Tibial artery (tissue), 4 donors: Measurements from ENCODE around the gene KCNMA1.

Source experiments
- DNase-seq, 2 donors: peaks; one replicate each; pipeline ENCODE4 v3.0.0-alpha.2; 2019
- H3K27ac ChIP-seq, 2 donors: fragments of 200-600 bp; sonication (generic) in 1 of 2; 1 replicate in 1 of 2; 2 replicates in 1 of 2; pipeline ENCODE4 v1.5.1; 2018 to 2019; ENCODE audit warnings: mild to moderate bottlenecking in 1 of 2
- H3K27me3 ChIP-seq, 2 donors: fragments of 200-600 bp; sonication (generic) in 1 of 2; one replicate each; pipeline versions ENCODE4 v1.5.1 to v1.6.0; 2016 to 2019
- H3K36me3 ChIP-seq, 3 donors: fragments of 200-600 bp; sonication (generic) in 2 of 3; one replicate each; pipeline ENCODE4 v1.5.1; 2016 to 2019; ENCODE audit warnings: mild to moderate bottlenecking in 2 of 3
- H3K4me1 ChIP-seq, 4 donors: fragments of 200-600 bp; sonication (generic) in 2 of 4; 1 replicate in 3 of 4; 2 replicates in 1 of 4; pipeline ENCODE4 v1.5.1; 2016 to 2019
- H3K4me3 ChIP-seq, 2 donors: fragments of 200-600 bp; sonication (generic) in 1 of 2; 1 replicate in 1 of 2; 2 replicates in 1 of 2; pipeline ENCODE4 v1.5.1; 2018 to 2019; ENCODE audit warnings: mild to moderate bottlenecking in 2 of 2
- H3K9me3 ChIP-seq, 3 donors: fragments of 200-600 bp; sonication (generic) in 1 of 3; one replicate each; pipeline ENCODE4 v1.5.1; 2016 to 2019
- intact Hi-C: fragments of 100-400 bp; cut with DNase I; formaldehyde crosslinking; loops from one replicate; pipeline ENCODE4 v1.15.0; 2023; ENCODE audit warnings: low total_unique reads
- TF ChIP-seq, protein P1 (sequence below), 2 experiments: fragments of 200-600 bp in 1 of 2; fragments of 450-650 bp in 1 of 2; IDR thresholded peaks; one replicate each; pipeline ENCODE4 v1.5.1; 2017 to 2019; ENCODE audit warnings: antibody characterized with exemption in 2 of 2, mild to moderate bottlenecking in 1 of 2, moderate library complexity in 1 of 2

Gene KCNMA1

DNA sequence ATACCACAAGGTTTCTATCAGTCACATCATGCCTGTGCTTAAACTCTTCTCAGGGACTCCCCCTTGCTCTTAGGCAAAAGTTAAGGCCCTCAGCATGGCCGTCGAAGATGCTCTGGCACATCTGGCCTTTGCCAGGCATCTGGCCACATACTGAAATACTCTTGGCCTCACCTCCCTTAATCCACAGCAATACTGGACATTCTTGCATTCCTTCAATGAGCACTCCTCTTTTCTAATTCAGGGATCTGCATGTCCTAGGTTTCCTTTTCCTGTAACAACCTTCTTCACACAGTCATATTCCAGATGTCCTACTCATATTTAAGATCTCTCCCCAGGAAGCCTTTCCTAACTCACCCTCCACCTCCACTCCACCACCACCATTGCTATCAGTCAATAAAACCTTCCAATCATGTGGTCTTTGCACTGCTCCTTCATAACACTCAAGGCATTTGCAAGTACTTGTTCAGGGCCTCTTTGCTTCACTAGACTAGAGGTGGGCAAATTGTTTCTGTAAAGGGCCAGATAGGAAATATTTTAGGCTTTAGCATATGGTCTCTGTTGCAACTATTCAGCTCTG is 216.6 kb downstream of the KCNMA1 start:
- H3K27ac ChIP-seq: peak overlapping the region; percentile 93 to 94

DNA sequence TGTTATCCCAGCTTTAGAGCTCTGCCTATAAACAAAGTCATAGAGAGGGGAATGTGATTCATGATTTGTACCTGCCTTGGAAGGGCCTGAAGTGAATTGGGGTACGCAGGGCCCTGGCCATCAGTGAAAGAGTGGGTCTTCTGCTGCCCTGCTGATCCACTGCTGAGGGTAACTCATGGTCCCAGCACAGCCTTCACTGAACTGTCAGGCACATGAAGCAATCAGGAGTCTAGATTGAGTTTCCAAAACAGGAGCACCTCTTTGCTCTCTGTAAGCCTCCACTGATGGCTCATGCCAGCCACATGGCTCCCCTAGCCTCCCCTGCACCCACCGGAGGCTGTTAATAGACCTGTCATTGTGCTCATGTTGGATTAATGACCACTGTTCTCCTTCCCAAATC is 217.6 kb downstream of the KCNMA1 start:
- no peaks in the 10 kb centered on the region for H3K9me3 ChIP-seq
- peaks cover 0 to 99% (median 85%) of the 10 kb centered on the region in 4 donors for H3K4me1 ChIP-seq
- TF ChIP-seq, protein P1, sequence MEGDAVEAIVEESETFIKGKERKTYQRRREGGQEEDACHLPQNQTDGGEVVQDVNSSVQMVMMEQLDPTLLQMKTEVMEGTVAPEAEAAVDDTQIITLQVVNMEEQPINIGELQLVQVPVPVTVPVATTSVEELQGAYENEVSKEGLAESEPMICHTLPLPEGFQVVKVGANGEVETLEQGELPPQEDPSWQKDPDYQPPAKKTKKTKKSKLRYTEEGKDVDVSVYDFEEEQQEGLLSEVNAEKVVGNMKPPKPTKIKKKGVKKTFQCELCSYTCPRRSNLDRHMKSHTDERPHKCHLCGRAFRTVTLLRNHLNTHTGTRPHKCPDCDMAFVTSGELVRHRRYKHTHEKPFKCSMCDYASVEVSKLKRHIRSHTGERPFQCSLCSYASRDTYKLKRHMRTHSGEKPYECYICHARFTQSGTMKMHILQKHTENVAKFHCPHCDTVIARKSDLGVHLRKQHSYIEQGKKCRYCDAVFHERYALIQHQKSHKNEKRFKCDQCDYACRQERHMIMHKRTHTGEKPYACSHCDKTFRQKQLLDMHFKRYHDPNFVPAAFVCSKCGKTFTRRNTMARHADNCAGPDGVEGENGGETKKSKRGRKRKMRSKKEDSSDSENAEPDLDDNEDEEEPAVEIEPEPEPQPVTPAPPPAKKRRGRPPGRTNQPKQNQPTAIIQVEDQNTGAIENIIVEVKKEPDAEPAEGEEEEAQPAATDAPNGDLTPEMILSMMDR (IDR thresholded peaks at IDR 0.05): no peak
- H3K27me3 ChIP-seq: no peaks in the 10 kb centered on the region
- no peaks in the 10 kb centered on the region for H3K36me3 ChIP-seq
- intact Hi-C loops: loop anchor here (10.0 kb wide), 1 partner anchor 215 kb away; the partner anchor contains the start of gene KCNMA1
- no peak for DNase-seq
- H3K27ac ChIP-seq: peak overlapping the region; percentile 93 to 94
- H3K4me3 ChIP-seq: no peak overlapping the region

More for the DNA sequence above, 216.6 kb downstream of the KCNMA1 start:
- Histone ChIP-seq H3K36me3 (no peaks in the 10 kb centered on the region), H3K4me3 (no peak overlapping the region), H3K4me1 (peaks cover 0 to 97% (median 74%) of the 10 kb centered on the region in 4 donors), H3K9me3 (no peaks in the 10 kb centered on the region), H3K27me3 (no peaks in the 10 kb centered on the region)
- DNase-seq: no peak
- intact Hi-C loops: loop anchor here (10.0 kb wide), 1 partner anchor 214 kb away; the partner anchor contains the start of gene KCNMA1
- TF ChIP-seq, protein P1 (IDR thresholded peaks at IDR 0.05): no peak

GRCh38 chr10:77419056-77419455 is 218.6 kb downstream of the KCNMA1 start:
- no peaks in the 10 kb centered on the region for H3K9me3 ChIP-seq
- H3K27me3 ChIP-seq: no peaks in the 10 kb centered on the region
- no peak overlapping the region for H3K4me3 ChIP-seq
- intact Hi-C loops: no loop called here
- H3K27ac ChIP-seq: peak overlapping the region; percentile 93 to 94
- no peak for DNase-seq
- H3K4me1 ChIP-seq: peaks cover 0 to 100% (median 90%) of the 10 kb centered on the region in 4 donors
- H3K36me3 ChIP-seq: no peaks in the 10 kb centered on the region
- TF ChIP-seq, protein P1 (IDR thresholded peaks at IDR 0.05): no peak

GRCh38 chr10:77417806-77418640 is 219.6 kb downstream of the KCNMA1 start:
- Histone ChIP-seq H3K36me3 (no peaks in the 10 kb centered on the region), H3K4me3 (peak overlapping the region; percentile 13 to 20), H3K27me3 (no peaks in the 10 kb centered on the region), H3K9me3 (no peaks in the 10 kb centered on the region), H3K4me1 (peaks cover 0 to 100% (median 90%) of the 10 kb centered on the region in 4 donors), H3K27ac (peak overlapping the region; percentile 93 to 94)
- peak; percentile 53 to 90 for DNase-seq
- TF ChIP-seq, protein P1 (IDR thresholded peaks at IDR 0.05): no peak
- intact Hi-C loops: no loop called here

GRCh38 chr10:77417359-77417758 is 220.2 kb downstream of the KCNMA1 start:
- Histone ChIP-seq H3K9me3 (no peaks in the 10 kb centered on the region), H3K27me3 (no peaks in the 10 kb centered on the region), H3K4me3 (peak overlapping the region; percentile 13 to 20), H3K27ac (peak overlapping the region; percentile 93 to 94), H3K36me3 (no peaks in the 10 kb centered on the region), H3K4me1 (peaks cover 0 to 100% (median 88%) of the 10 kb centered on the region in 4 donors)
- DNase-seq: no peak
- intact Hi-C loops: no loop called here
- TF ChIP-seq, protein P1 (IDR thresholded peaks at IDR 0.05): no peak
